T-cell (primary cell): ENCODE data around the gene CUL5. TPM values are rescaled to one million over a fixed set of nuclear protein-coding genes. Genes with fewer than 3 reads are reported as not detected.

Experiments
- ATAC-seq, 4 experiments: fragments of 200-7000 bp in 3 of 4; fragments of 150-1000 bp in 1 of 4; cut with Tn5 transposase; replicated peaks in 1 of 4; 1 replicate in 3 of 4; 2 replicates in 1 of 4; pipeline ENCODE4 v1.10.0; 2021; ENCODE audit warnings: moderate library complexity in 3 of 4, mild to moderate bottlenecking in 2 of 4, moderate number of reproducible peaks in 1 of 4
- CTCF ChIA-PET, 2 donors: fragments of 300-600 bp; sonication (Branson Sonifier 250); formaldehyde crosslinking; loops; one replicate each; lab custom pipeline; 2022; ENCODE audit warnings: antibody characterized with exemption in 2 of 2; lab: Charles Lee
- POLR2A ChIA-PET, 2 donors: fragments of 300-600 bp; sonication (Branson Sonifier 250); formaldehyde crosslinking; loops; one replicate each; lab custom pipeline; 2022; ENCODE audit warnings: antibody characterized with exemption in 2 of 2; lab: Charles Lee
- DNase-seq, 35 experiments: peaks; one replicate each; pipeline versions ENCODE4 v3.0.0 to v3.0.0-alpha.2; 2013 to 2023
- H3K27ac ChIP-seq: one replicate; pipeline ENCODE4 v1.5.1; 2013; ENCODE audit warnings: low read length
- H3K27me3 ChIP-seq, 2 experiments: replicated peaks in 1 of 2; 1 replicate in 1 of 2; 2 replicates in 1 of 2; pipeline versions ENCODE4 v1.6.1 to v1.7.0; 2013; ENCODE audit warnings: low read length in 1 of 2, mixed read lengths in 1 of 2; ENCODE audit not compliant: control insufficient read depth in 2 of 2, insufficient read depth in 2 of 2; ENCODE audit errors: extremely low read depth in 1 of 2
- H3K36me3 ChIP-seq, 2 donors: 1 replicate in 1 of 2; 2 replicates in 1 of 2; pipeline versions ENCODE4 v1.6.1 to v1.7.0; 2013; ENCODE audit warnings: low read length in 1 of 2; ENCODE audit not compliant: control insufficient read depth in 2 of 2, insufficient read depth in 1 of 2; ENCODE audit errors: extremely low read depth in 1 of 2
- H3K4me1 ChIP-seq, 2 experiments: 1 replicate in 1 of 2; 2 replicates in 1 of 2; pipeline versions ENCODE4 v1.6.1 to v1.7.0; 2013; ENCODE audit warnings: low read length in 2 of 2, mixed read lengths in 1 of 2; ENCODE audit not compliant: insufficient read depth in 2 of 2, control insufficient read depth in 1 of 2; ENCODE audit errors: extremely low read depth in 1 of 2
- H3K4me3 ChIP-seq, 2 donors: 1 replicate in 1 of 2; 2 replicates in 1 of 2; pipeline versions ENCODE4 v1.5.1 to v1.7.0; 2013; ENCODE audit warnings: mild to moderate bottlenecking in 2 of 2, low read length in 1 of 2, moderate library complexity in 1 of 2; ENCODE audit not compliant: control insufficient read depth in 1 of 2; ENCODE audit errors: extremely low read depth in 1 of 2
- H3K9me3 ChIP-seq: 2 replicates; pipeline ENCODE4 v1.7.0; 2013
- H3K27ac Mint-ChIP-seq, 2 donors: one replicate each; pipeline ENCODE4 v1.8.0; 2020 to 2021; ENCODE audit warnings: mild to moderate bottlenecking in 2 of 2, mixed read lengths in 2 of 2
- H3K27me3 Mint-ChIP-seq, 2 donors: one replicate each; pipeline ENCODE4 v1.8.0; 2021 to 2022; ENCODE audit warnings: mixed read lengths in 2 of 2
- H3K36me3 Mint-ChIP-seq: one replicate; pipeline ENCODE4 v1.8.0; 2021; ENCODE audit warnings: mixed read lengths
- H3K4me1 Mint-ChIP-seq, 3 donors: one replicate each; pipeline ENCODE4 v1.8.0; 2020 to 2022; ENCODE audit warnings: mixed read lengths in 3 of 3, mild to moderate bottlenecking in 1 of 3
- H3K4me3 Mint-ChIP-seq, 3 donors: one replicate each; pipeline ENCODE4 v1.8.0; 2020 to 2022; ENCODE audit warnings: mild to moderate bottlenecking in 3 of 3, mixed read lengths in 3 of 3, moderate library complexity in 3 of 3
- H3K9me3 Mint-ChIP-seq, 3 donors: one replicate each; pipeline ENCODE4 v1.8.0; 2020 to 2022; ENCODE audit warnings: mixed read lengths in 3 of 3
- WGBS: methylation state at CpG from one replicate; pipeline ENCODE4 v1.1.5; 2013; ENCODE audit warnings: missing lambda C conversion rate; ENCODE audit not compliant: insufficient coverage; 5-methylcytosine and 5-hydroxymethylcytosine counted together
- total RNA-seq, 35 experiments: library from RNA in 6 of 35; stranded (reverse) in 6 of 35; fragments of 120-200 nt in 1 of 35; gene quantifications; one replicate each; pipeline versions ENCODE4 v1.2.1 to v1.2.4 and lab custom pipeline; 2013 to 2026

The CUL5 gene
- total RNA-seq, 5 donors from 2014 or later (not counting 1 experiment from before 2014, with no cell fraction given) = 36.2 to 50.6 (median 42.7) TPM

GRCh38 chr11:107973641-107974040 is 35.1 kb upstream of the CUL5 start:
- Histone ChIP-seq H3K4me1 (no peaks in the 10 kb centered on the region), H3K4me3 (no peak overlapping the region), H3K27ac (no peak overlapping the region), H3K36me3 (no peaks in the 10 kb centered on the region), H3K27me3 (peaks cover 0 to 7% of the 10 kb centered on the region in 2 experiments), H3K9me3 (no peaks in the 10 kb centered on the region)
- Mint-ChIP-seq H3K4me3 (no peak overlapping the region), H3K27me3 (peaks cover 0 to 7% of the 10 kb centered on the region in 2 donors), H3K9me3 (no peaks in the 10 kb centered on the region), H3K27ac (no peak overlapping the region), H3K36me3 (no peaks in the 10 kb centered on the region), H3K4me1 (no peaks in the 10 kb centered on the region)
- WGBS = no CpG with 5 or more reads among the region's 1 CpG
- ATAC-seq (no peak), DNase-seq (no peak)
- ChIA-PET CTCF (no interaction called here), POLR2A (no interaction called here)

DNA sequence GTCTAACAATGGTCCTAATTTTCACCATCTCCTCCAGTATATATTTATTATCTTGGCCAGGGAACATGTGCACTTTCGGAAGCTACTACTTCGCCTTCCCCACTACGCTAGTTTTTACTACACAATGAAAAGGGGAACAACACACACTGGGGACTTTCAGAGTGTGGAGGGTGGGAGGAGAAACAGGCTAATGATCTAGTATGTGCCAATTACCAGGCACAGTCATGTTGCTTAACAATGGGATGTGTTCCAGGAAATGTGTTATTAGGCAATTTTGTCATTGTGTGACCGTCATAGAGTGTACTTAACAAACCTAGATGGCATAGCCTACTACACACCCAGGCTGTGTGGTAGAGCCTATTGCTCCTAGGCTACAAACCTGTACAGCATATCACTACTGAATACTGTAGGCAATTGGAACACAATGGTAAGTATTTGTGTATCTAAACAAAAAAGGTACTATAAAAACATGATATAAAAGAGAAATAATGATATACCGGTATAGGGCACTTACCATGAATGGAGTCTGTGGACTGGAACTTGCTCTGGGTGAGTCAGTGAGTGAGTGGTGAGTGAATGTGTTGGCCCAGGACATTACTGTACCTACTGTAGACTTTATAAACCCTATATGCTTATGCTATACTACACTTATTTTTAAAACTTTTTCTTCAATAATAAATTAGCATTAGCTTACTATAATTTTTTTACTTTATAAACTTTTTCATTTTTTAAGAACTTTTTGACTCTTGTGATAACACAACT is 20.1 kb upstream of the CUL5 start:
- H3K27ac ChIP-seq = no peak overlapping the region
- peaks cover 0 to 8% of the 10 kb centered on the region in 2 experiments for H3K27me3 ChIP-seq
- H3K4me1 ChIP-seq = no peaks in the 10 kb centered on the region
- Mint-ChIP-seq H3K4me1 (no peaks in the 10 kb centered on the region), H3K27ac (no peak overlapping the region), H3K9me3 (no peaks in the 10 kb centered on the region), H3K27me3 (peaks cover 11 to 15% of the 10 kb centered on the region in 2 donors), H3K4me3 (no peak overlapping the region), H3K36me3 (no peaks in the 10 kb centered on the region)
- no peaks in the 10 kb centered on the region for H3K9me3 ChIP-seq
- ChIA-PET CTCF (interaction anchor here (0.6 to 1.4 kb wide), 3 partner anchors 10 to 38 kb away, joined by 3 to 5 read pairs (median 3); no protein-coding TSS in a partner anchor), POLR2A (interaction anchor here in 1 of 2 donors (0.6 kb wide), 2 partner anchors 19 to 282 kb away, joined by 4 read pairs; no protein-coding TSS in a partner anchor)
- no peak overlapping the region for H3K4me3 ChIP-seq
- no peaks in the 10 kb centered on the region for H3K36me3 ChIP-seq
- DNase-seq = no peak
- no peak for ATAC-seq
- no CpG with 5 or more reads among the region's 5 CpGs for WGBS

GRCh38 chr11:107991868-107992414 is 16.8 kb upstream of the CUL5 start:
- no peaks in the 10 kb centered on the region for H3K9me3 Mint-ChIP-seq
- H3K27ac Mint-ChIP-seq = no peak overlapping the region
- ATAC-seq (no peak), DNase-seq (no peak)
- peaks cover 19% of the 10 kb centered on the region in 2 donors for H3K27me3 Mint-ChIP-seq
- H3K4me3 Mint-ChIP-seq = no peak overlapping the region
- Histone ChIP-seq H3K27me3 (peaks cover 0 to 13% of the 10 kb centered on the region in 2 experiments), H3K9me3 (no peaks in the 10 kb centered on the region), H3K27ac (no peak overlapping the region), H3K4me3 (no peak overlapping the region), H3K4me1 (no peaks in the 10 kb centered on the region), H3K36me3 (no peaks in the 10 kb centered on the region)
- WGBS = 88% methylated on average over 4 of the region's 5 CpGs
- CTCF ChIA-PET = no interaction called here
- H3K36me3 Mint-ChIP-seq = no peaks in the 10 kb centered on the region
- POLR2A ChIA-PET = no interaction called here
- no peaks in the 10 kb centered on the region for H3K4me1 Mint-ChIP-seq

DNA sequence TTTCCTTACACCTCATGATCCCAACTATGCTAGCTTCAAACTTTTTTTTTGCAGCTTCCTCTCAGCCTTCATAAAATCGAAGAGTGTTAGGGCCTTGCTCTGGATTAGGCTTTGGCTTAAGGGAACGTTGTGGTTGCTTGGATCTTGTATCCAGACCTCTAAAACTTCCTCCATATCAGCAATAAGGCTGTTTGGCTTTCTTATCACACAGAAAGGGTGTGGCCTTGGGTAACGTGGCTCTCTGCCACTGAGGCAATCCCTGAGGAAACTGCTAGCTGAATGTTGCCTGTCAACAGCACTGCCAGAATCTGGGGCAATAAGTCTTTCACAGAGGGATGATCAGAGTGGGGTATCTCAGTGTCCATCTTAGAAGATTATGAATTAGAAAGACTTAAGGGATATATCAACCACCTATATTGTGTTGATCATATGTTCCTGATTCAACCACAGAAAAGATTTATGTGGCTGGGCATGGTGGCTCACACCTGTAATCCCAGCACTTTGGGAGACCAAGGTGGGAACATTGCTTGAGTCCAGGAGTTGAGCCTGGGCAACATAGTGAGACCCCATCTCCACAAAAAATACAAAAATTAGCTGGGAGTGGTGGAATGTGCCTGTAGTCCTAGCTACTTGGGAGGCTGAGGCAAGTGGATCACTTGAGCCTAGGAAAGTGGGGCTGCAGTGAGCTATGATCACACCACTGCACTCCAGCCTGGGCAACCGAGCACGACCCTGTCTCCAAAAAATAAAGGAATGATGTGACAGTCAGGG is 12.5 kb upstream of the CUL5 start:
- Histone ChIP-seq H3K9me3 (no peaks in the 10 kb centered on the region), H3K4me1 (no peaks in the 10 kb centered on the region), H3K27me3 (peaks cover 0 to 19% of the 10 kb centered on the region in 2 experiments), H3K27ac (no peak overlapping the region), H3K36me3 (no peaks in the 10 kb centered on the region), H3K4me3 (no peak overlapping the region)
- no peak for ATAC-seq
- Mint-ChIP-seq H3K4me1 (peaks cover 0 to 6% (median 2%) of the 10 kb centered on the region in 3 donors), H3K27ac (no peak overlapping the region), H3K27me3 (peaks cover 15 to 24% of the 10 kb centered on the region in 2 donors), H3K4me3 (no peak overlapping the region), H3K36me3 (no peaks in the 10 kb centered on the region), H3K9me3 (no peaks in the 10 kb centered on the region)
- WGBS = no CpG with 5 or more reads among the region's 5 CpGs
- POLR2A ChIA-PET = no interaction called here
- no peak for DNase-seq
- CTCF ChIA-PET = interaction anchor here in 1 of 2 donors (0.6 to 1.0 kb wide), 2 partner anchors 11 to 498 kb away, joined by 3 read pairs; no protein-coding TSS in a partner anchor

GRCh38 chr11:107998761-107999160 is 9.9 kb upstream of the CUL5 start:
- H3K4me1 ChIP-seq = no peaks in the 10 kb centered on the region
- Mint-ChIP-seq H3K27ac (no peak overlapping the region), H3K4me1 (peaks cover 0 to 6% (median 2%) of the 10 kb centered on the region in 3 donors), H3K4me3 (no peak overlapping the region), H3K36me3 (no peaks in the 10 kb centered on the region), H3K9me3 (no peaks in the 10 kb centered on the region), H3K27me3 (peaks cover 4 to 13% of the 10 kb centered on the region in 2 donors)
- H3K27me3 ChIP-seq = peaks cover 0 to 11% of the 10 kb centered on the region in 2 experiments
- ATAC-seq (no peak), DNase-seq (no peak)
- no peak overlapping the region for H3K27ac ChIP-seq
- no peaks in the 10 kb centered on the region for H3K36me3 ChIP-seq
- POLR2A ChIA-PET = no interaction called here
- 100% methylated on average over 3 of the region's 6 CpGs for WGBS
- no peak overlapping the region for H3K4me3 ChIP-seq
- no peaks in the 10 kb centered on the region for H3K9me3 ChIP-seq
- CTCF ChIA-PET = interaction anchor here in 1 of 2 donors (0.5 to 0.7 kb wide), 3 partner anchors 15 to 135 kb away, joined by 3 to 7 read pairs (median 4); no protein-coding TSS in a partner anchor
